B cell (primary cell): ENCODE results near the gene HECTD2. TPM values are rescaled to one million over a fixed set of nuclear protein-coding genes. Genes with fewer than 3 reads are reported as not detected.

Source experiments
- ATAC-seq: fragments of 200-7000 bp; cut with Tn5 transposase; one replicate; pipeline ENCODE4 v1.10.0; 2021; ENCODE audit warnings: low read depth, mild to moderate bottlenecking, moderate number of reproducible peaks, moderate library complexity
- CTCF ChIA-PET: fragments of 350-600 bp; sonication (Branson Sonifier 250); formaldehyde crosslinking; loops from one replicate; lab custom pipeline; 2021; ENCODE audit warnings: antibody characterized with exemption, inconsistent platforms; lab: Charles Lee
- POLR2A ChIA-PET: fragments of 350-600 bp; sonication (Branson Sonifier 250); formaldehyde crosslinking; loops from one replicate; lab custom pipeline; 2021; ENCODE audit warnings: antibody characterized with exemption; lab: Charles Lee
- DNase-seq: peaks from one replicate; pipeline ENCODE4 v3.0.0; 2013
- H2AFZ ChIP-seq: 2 replicates; pipeline ENCODE4 v1.6.1; 2012; ENCODE audit warnings: mild to moderate bottlenecking, low read depth, low read length; ENCODE audit not compliant: insufficient read depth, poor library complexity, severe bottlenecking
- H3K27ac ChIP-seq, 2 donors: 1 replicate in 1 of 2; 2 replicates in 1 of 2; pipeline ENCODE4 v1.5.1; 2012 to 2013; ENCODE audit warnings: low read length in 2 of 2, mild to moderate bottlenecking in 2 of 2, moderate library complexity in 1 of 2
- H3K27me3 ChIP-seq, 4 experiments: fragments of 200-600 bp in 1 of 4; sonication (generic) in 1 of 4; replicated peaks in 1 of 4; 1 replicate in 2 of 4; 2 replicates in 2 of 4; pipeline versions ENCODE4 v1.6.1 to v1.7.0; 2013 to 2016; ENCODE audit warnings: low read length in 3 of 4, mild to moderate bottlenecking in 2 of 4, mixed read lengths in 1 of 4, moderate library complexity in 1 of 4; ENCODE audit not compliant: insufficient read depth in 4 of 4, control insufficient read depth in 3 of 4; ENCODE audit errors: control extremely low read depth in 1 of 4
- H3K36me3 ChIP-seq, 2 experiments: replicated peaks in 1 of 2; 1 replicate in 1 of 2; 2 replicates in 1 of 2; pipeline versions ENCODE4 v1.6.1 to v1.7.1; 2013; ENCODE audit warnings: low read length in 1 of 2; ENCODE audit not compliant: insufficient read depth in 2 of 2, control insufficient read depth in 1 of 2; ENCODE audit errors: control extremely low read depth in 1 of 2, extremely low read depth in 1 of 2
- H3K4me1 ChIP-seq, 2 donors: fragments of 200-600 bp in 1 of 2; sonication (generic) in 1 of 2; 1 replicate in 1 of 2; 2 replicates in 1 of 2; pipeline versions ENCODE4 v1.5.1 to v1.6.1; 2013 to 2017; ENCODE audit warnings: low read length in 2 of 2; ENCODE audit not compliant: control insufficient read depth in 2 of 2, insufficient read depth in 2 of 2
- H3K4me2 ChIP-seq: replicated peaks from 2 replicates; pipeline ENCODE3; 2012; ENCODE audit warnings: mild to moderate bottlenecking, low read depth, low read length; ENCODE audit not compliant: poor library complexity, severe bottlenecking
- H3K4me3 ChIP-seq, 5 experiments: fragments of 200-600 bp in 1 of 5; sonication (generic) in 1 of 5; 1 replicate in 3 of 5; 2 replicates in 2 of 5; pipeline versions ENCODE4 v1.5.1 to v1.7.0; 2011 to 2016; ENCODE audit warnings: low read length in 4 of 5, mild to moderate bottlenecking in 4 of 5, low read depth in 2 of 5, control low read depth in 1 of 5, moderate library complexity in 1 of 5; ENCODE audit not compliant: insufficient read depth in 1 of 5; ENCODE audit errors: control extremely low read depth in 1 of 5, extremely low read depth in 1 of 5
- H3K79me2 ChIP-seq: fragments of 200-600 bp; sonication (generic); one replicate; pipeline ENCODE4 v1.6.0; 2016; ENCODE audit warnings: low read length; ENCODE audit not compliant: control insufficient read depth, insufficient read depth
- H3K9ac ChIP-seq: fragments of 200-600 bp; sonication (generic); 2 replicates; pipeline ENCODE4 v1.6.1; 2017; ENCODE audit warnings: mild to moderate bottlenecking, low read length, moderate library complexity
- H3K9me3 ChIP-seq, 3 donors: one replicate each; pipeline versions ENCODE4 v1.6.1 to v1.7.1; 2013; ENCODE audit warnings: low read length in 2 of 3; ENCODE audit not compliant: control insufficient read depth in 2 of 3, insufficient read depth in 1 of 3; ENCODE audit errors: control extremely low read depth in 1 of 3
- H4K20me1 ChIP-seq: 2 replicates; pipeline ENCODE4 v1.6.0; 2012; ENCODE audit warnings: mild to moderate bottlenecking, low read length; ENCODE audit not compliant: insufficient read depth, control insufficient read depth, poor library complexity, severe bottlenecking
- H3K27ac Mint-ChIP-seq: one replicate; pipeline ENCODE4 v1.8.0; 2021; ENCODE audit warnings: mixed read lengths
- H3K27me3 Mint-ChIP-seq: one replicate; pipeline ENCODE4 v1.8.0; 2021; ENCODE audit warnings: mixed read lengths
- H3K4me1 Mint-ChIP-seq: one replicate; pipeline ENCODE4 v1.8.0; 2021; ENCODE audit warnings: mixed read lengths
- H3K4me3 Mint-ChIP-seq: one replicate; pipeline ENCODE4 v1.8.0; 2021; ENCODE audit warnings: mixed read lengths
- H3K9me3 Mint-ChIP-seq: one replicate; pipeline ENCODE4 v1.8.0; 2022; ENCODE audit warnings: mixed read lengths; ENCODE audit not compliant: insufficient read depth
- CTCF ChIP-seq: fragments of 200-600 bp; IDR thresholded peaks from one replicate; pipeline ENCODE4 v1.8.0; 2022; ENCODE audit warnings: antibody characterized with exemption, mild to moderate bottlenecking
- EZH2 ChIP-seq: IDR thresholded peaks from 2 replicates; pipeline ENCODE4 v1.6.1; 2012; ENCODE audit warnings: borderline replicate concordance, low read depth, mild to moderate bottlenecking, moderate library complexity, low read length; ENCODE audit not compliant: insufficient read depth, poor library complexity, severe bottlenecking
- WGBS: methylation state at CpG from one replicate; pipeline ENCODE4 v1.1.5; 2013; ENCODE audit warnings: missing lambda C conversion rate; ENCODE audit not compliant: insufficient coverage; 5-methylcytosine and 5-hydroxymethylcytosine counted together
- intact Hi-C: fragments of 100-400 bp; cut with micrococcal nuclease; formaldehyde crosslinking; loops from one replicate; pipeline ENCODE4 v1.10.0; 2022
- polyA plus RNA-seq: library from polyadenylated mRNA; depleted of rRNA; stranded (reverse); fragments of >200 nt; gene quantifications from 2 replicates; pipeline ENCODE4 v1.2.3, GENCODE V29; 2012
- total RNA-seq, 2 donors: library from RNA; stranded (reverse); fragments of 120-200 nt in 1 of 2; gene quantifications; 1 replicate in 1 of 2; 2 replicates in 1 of 2; pipeline versions ENCODE4 v1.2.3 to v1.2.4, GENCODE V29; 2013 to 2022

The HECTD2 gene
- total and polyA plus RNA-seq, 2 donors (not counting 1 experiment from before 2014, with no cell fraction given): 2.9 to 7.9 TPM

- Histone ChIP-seq H3K4me1 (no peaks in the 10 kb centered on the region), H2AFZ (no peak overlapping the region), H3K4me2 (no peak overlapping the region), H3K9ac (no peak overlapping the region), H3K4me3 (no peak overlapping the region), H3K27ac (no peak overlapping the region), H3K9me3 (peaks cover 0 to 5% (median 4%) of the 10 kb centered on the region in 3 donors), H3K27me3 (peaks cover 0 to 14% (median 2%) of the 10 kb centered on the region in 4 experiments), H4K20me1 (no peaks in the 10 kb centered on the region), H3K79me2 (no peaks in the 10 kb centered on the region), H3K36me3 (no peaks in the 10 kb centered on the region)
- no peak for ATAC-seq
- no peak overlapping the region for H3K27ac Mint-ChIP-seq
- ChIA-PET CTCF (no interaction called here), POLR2A (no interaction called here)
- H3K4me3 Mint-ChIP-seq: no peak overlapping the region
- TF ChIP-seq EZH2 (no peak), CTCF (no peak)
- H3K27me3 Mint-ChIP-seq: peaks cover 37% of the 10 kb centered on the region
- no peak for DNase-seq
- H3K4me1 Mint-ChIP-seq: no peaks in the 10 kb centered on the region
- H3K9me3 Mint-ChIP-seq: peaks cover 13% of the 10 kb centered on the region
- WGBS: 71% methylated on average over 3 of the region's 3 CpGs
- intact Hi-C loops: no loop called here
These were observed 29.3 kb upstream of the HECTD2 start for GRCh38 chr10:91380873-91381256.

GRCh38 chr10:91381257-91381891 lies 28.8 kb upstream of the HECTD2 start:
- Mint-ChIP-seq H3K9me3 (peaks cover 11% of the 10 kb centered on the region), H3K4me1 (no peaks in the 10 kb centered on the region), H3K27ac (no peak overlapping the region), H3K27me3 (peaks cover 39% of the 10 kb centered on the region), H3K4me3 (no peak overlapping the region)
- H3K79me2 ChIP-seq: no peaks in the 10 kb centered on the region
- no peak overlapping the region for H3K4me2 ChIP-seq
- H3K4me3 ChIP-seq: no peak overlapping the region
- H2AFZ ChIP-seq: no peak overlapping the region
- no peaks in the 10 kb centered on the region for H3K4me1 ChIP-seq
- no peak overlapping the region for H3K27ac ChIP-seq
- H3K36me3 ChIP-seq: no peaks in the 10 kb centered on the region
- no peak overlapping the region for H3K9ac ChIP-seq
- no peak for ATAC-seq
- 70% methylated on average over 8 of the region's 9 CpGs for WGBS
- intact Hi-C loops: no loop called here
- peaks cover 0 to 14% (median 2%) of the 10 kb centered on the region in 4 experiments for H3K27me3 ChIP-seq
- no peak for DNase-seq
- TF ChIP-seq EZH2: no peak
- TF ChIP-seq CTCF: no peak
- H3K9me3 ChIP-seq: peaks cover 0 to 4% (median 4%) of the 10 kb centered on the region in 3 donors
- ChIA-PET POLR2A (no interaction called here), CTCF (interaction anchor here (1.3 to 1.4 kb wide), 2 partner anchors 10 to 15 kb away, joined by 3 to 4 read pairs; no protein-coding TSS in a partner anchor)
- H4K20me1 ChIP-seq: no peaks in the 10 kb centered on the region
